Urothelium cell line (cell line): Measurements from ENCODE around the gene FUS.
"Not testable (repeated sequence)": the region's sequence is repeated elsewhere in the genome, so short reads cannot be mapped to it uniquely, and the experiment has no call there.

Experiments
- DNase-seq: peaks from one replicate; pipeline ENCODE4 v3.0.0; 2011; ENCODE audit warnings: low spot score, mixed read lengths
- FAIRE-seq: peaks from 2 replicates; lab custom pipeline; 2011; peaks lifted over from hg19 to GRCh38; lab: Jason Lieb, UNC

FUS gene

DNA sequence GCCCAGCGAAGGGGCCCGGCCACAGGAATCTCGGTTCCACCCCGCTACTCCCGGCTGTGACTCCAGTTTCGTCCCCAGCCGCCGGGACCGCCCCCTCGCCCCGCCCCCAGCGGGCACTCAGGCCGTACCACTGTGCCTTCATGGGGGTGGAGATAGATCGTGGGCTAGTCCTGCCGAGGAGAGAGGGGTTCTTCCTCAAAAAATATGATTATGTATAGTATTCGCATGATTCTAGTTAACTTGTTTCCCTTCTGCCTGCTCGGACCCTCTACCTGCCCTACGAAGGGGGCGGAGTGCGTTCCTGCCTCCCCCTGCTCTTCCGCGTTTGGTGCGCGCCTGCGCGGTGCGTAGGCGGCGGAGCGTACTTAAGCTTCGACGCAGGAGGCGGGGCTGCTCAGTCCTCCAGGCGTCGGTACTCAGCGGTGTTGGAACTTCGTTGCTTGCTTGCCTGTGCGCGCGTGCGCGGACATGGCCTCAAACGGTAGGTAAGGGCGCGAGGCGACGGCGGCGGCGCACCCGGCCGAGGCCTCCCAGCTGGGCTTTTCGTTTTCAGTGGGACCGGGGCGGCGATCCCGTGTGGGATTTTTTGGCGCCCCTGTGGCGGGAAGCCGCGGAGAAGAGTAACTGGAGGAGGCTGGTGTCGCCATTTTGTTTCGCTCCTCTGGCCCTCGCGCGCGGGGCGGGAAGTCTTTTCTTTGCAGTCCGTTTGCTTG, at the start of gene FUS:
TSS of gene FUS (plus strand) at position 393 of the 713 bp plus-strand sequence. CDS start at position 469, 76 bp downstream.
- peak; percentile 42 for FAIRE-seq
- peak; percentile 91 for DNase-seq

DNA sequence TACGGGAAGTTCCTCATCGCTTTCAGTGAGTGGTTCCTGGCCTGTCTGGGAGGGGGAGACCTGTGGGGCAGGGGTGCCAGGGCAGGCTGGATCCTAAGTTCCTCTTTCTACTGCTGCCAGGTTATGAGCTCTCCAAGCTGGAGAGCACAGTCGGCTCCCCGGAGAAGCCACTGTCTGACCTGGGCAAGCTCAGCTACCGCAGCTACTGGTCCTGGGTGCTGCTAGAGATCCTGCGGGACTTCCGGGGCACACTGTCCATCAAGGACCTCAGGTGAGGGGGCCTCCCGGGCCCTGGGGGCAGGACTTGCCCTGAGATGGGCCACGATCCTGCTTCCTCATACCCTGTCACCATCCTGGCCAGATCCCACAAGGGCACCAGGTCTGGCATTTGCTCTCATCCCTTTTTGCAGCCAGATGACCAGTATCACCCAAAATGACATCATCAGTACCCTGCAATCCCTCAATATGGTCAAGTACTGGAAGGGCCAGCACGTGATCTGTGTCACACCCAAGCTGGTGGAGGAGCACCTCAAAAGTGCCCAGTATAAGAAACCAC, 49.5 kb upstream of the FUS start:
- no peak for DNase-seq
- no peak for FAIRE-seq

DNA sequence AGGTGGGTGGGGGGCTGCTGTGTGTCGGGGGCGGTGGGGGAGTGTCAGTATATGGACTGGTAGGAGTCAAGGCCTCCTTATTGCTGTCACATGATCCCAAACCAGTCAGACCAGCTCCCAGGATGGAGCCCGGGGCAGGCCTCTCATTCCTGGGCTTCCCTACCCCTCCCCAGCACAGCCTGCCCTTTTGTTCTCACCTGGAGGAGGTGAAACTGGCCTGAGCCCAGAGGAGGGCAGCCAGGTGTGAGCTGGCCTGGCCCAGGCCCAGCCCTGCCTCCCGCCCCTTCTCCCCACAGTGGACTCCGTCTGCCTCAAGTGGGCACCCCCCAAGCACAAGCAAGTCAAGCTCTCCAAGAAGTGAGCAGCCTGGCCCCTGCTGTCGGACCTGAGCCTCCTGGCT, 49.0 kb upstream of the FUS start:
- no peak for FAIRE-seq

DNA sequence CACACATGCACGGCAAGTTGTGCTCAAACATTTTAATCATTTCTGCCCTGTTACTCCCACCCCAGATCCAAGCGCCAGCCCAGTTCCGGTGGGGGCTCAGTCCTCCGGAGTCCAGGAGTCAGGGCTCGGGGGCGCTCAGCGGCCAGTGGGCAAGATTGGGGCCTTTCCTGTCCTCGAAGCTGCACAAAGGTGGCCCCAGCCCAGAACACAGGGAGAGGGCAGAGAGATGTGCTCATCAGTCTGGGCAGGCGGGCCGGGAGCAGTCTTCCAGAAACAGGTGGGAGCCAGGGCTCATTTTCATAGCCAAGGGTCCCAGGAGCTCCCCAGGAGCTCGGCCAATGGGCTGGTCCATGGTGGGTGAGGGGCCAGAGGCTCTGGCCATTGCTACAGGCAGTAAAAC, 48.5 kb upstream of the FUS start:
- FAIRE-seq (no peak), DNase-seq (no peak)

More for the DNA sequence above, 49.0 kb upstream of the FUS start:
- DNase-seq, result no peak

- FAIRE-seq (no peak), DNase-seq (no peak)
Observed at GRCh38 chr16:31131841-31132271, 48.1 kb upstream of the FUS start.

DNA sequence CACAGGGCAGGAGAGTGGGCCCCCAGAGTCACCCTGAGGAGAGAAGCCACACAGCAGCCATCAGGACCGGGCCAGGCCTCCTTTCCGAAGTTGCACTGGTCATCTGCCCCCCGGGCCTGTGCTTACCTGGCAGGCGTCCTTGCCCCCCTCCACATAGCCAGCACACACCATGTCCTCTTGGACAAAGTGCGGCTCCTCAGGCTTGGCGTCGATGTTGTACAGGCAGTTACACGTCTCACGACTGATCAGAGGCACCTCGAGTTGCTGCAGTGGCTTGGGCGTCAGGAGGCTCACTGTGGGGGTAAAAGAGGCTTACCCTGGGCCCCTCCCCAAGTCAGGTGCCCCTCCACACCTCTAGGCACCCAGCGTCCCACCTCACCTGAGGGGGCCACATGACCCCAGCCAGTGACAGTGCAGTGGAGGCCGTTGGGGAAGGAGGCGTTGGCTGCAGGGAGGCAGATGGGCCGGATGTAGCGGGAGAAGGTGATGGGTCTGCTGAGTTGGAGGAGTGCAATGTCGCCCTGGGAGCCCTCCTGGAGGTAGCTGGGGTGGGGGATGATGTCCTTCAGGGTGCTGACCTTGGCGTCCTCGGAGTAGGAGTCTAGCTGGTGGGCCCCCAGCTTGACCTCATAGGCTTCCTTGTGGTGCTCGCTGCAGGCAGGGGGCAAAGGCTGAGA, 47.5 kb upstream of the FUS start:
- no peak for FAIRE-seq

DNA sequence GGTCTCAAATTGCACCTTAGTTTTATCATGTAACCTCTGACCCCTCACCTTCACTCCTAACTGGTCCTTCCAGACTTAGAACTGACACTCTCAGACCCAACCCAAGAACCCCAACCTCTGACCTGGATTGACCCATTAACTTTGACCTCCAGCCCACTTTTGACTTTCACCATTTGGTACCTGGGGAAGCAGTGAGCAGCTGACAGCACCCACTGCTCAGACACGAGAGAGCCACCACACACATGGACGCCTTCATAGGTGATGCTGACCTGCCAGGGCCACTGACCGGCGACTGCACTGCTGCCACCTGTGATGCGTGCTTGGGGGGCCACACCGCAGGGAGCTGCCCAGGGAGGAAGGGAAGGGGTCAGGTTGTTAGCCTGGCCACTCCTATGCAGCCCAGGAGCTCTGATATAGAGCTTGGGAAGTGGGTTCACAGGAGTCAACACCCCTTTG, 46.9 kb upstream of the FUS start:
- DNase-seq (no peak), FAIRE-seq (no peak)

More for the DNA sequence above, 47.5 kb upstream of the FUS start:
- no peak for DNase-seq

DNA sequence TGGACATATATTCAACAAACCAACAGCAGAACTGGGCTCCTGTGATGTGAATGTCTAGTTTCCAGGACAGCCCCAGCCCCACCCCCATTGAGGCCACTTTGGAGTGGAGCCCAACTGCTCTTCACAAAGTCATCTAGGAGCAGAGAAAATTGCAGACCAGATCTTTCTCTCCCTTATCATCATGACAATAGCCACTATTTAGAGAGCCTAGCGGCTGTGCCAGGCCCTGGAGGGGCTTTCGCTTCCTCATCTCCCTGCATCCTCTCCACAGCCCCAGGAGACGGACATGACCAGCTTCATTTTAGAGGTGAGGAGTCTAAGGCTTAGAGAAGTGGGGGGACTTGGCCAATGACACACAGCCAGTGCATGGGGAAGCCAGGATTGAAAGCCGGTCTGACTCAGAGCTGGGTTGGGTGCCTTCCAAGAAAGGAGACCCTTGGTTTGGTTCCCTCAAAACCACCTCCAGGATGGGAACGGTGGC, 45.8 kb upstream of the FUS start:
- DNase-seq (no peak), FAIRE-seq (no peak)

GRCh38 chr16:31134625-31135534, 45.1 kb upstream of the FUS start:
- FAIRE-seq, result no peak
- no peak for DNase-seq

- FAIRE-seq, result peak; percentile 92
- no peak for DNase-seq
Observed at GRCh38 chr16:31135535-31136286, 44.2 kb upstream of the FUS start, which contains the start of gene PRSS8. Gene PRSS8, minus strand, starts transcription at chr16:31135727. Its CDS starts 229 bp downstream, at chr16:31135498.

GRCh38 chr16:31136287-31136662, 43.7 kb upstream of the FUS start:
- FAIRE-seq (no peak), DNase-seq (no peak)

DNA sequence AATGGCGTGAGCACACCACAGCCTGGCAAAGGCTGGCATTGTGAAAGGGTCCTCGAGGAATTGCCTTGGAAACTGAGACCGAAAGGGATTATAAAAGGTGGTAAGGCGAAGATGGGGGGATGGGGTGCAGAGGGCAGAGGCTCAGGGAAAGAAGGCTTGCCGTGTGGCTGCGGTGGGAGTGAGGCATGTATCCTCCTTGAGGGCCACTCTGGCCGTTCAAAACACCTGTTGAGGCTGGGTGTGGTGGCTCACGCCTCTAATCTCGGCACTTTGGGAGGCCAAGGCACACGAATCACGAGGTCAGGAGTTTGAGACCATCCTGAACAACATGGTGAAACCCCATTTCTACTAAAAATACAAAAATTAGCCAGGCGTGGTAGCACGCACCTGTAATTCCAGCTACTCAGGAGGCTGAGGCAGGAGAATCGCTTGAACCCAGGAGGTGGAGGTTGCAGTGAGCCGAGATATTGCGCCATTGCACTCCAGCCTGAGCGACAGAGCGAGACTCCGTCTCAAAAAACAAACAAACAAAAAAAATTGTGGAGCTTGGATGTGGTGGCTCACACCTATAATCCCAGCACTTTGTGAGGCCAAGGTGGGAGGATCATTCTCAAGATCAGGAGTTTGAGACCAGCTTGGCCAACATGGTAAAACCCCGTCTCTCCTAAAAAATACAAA, 43.0 kb upstream of the FUS start:
- FAIRE-seq, DNase-seq: not testable (repeated sequence)

DNA sequence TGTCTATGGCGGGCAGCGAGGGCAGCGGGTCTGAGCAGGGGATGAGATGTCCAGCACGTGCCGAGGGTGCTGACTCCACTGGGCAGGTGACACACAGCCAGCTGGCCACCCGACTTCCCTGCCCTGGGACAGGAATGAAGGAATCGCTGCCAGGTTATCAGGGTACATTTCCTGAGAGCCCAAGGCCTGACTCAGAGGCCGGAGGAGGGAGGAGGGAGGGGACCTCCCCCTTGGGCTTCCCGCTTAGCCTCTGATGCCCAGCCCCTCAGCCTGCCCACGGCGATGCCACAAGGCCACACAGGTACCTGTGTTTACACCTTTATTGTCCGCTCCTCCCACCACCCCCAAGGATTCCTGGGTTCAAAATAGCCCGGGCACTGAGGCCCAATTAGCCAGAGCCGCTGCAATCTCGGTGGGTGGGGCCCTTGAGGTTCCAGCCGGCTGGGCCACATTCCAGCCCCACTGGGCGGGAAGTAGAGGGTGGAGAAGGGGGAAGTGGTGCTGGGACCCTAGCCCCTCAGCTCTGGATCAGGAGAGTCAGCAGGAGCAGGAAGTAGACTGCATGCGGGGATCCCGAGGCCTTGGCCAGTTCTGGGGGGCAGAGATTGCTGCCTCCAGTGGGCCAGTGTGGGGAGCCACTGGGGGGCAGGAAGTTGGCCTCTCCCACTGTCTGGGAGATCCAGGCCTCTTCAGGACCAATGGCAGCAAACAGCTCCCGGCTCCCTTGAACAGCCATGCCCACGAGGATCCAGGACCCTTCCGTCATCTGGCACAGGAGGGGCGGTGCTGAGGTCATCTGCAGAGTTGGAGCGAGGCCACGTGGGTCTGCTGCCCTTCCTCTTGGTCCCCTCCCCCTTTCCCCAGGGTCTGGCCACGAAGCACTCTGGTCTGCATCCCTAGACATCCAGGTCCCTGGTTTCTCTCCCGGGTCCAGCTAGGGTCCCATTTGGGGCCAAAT, 41.0 kb upstream of the FUS start:
- FAIRE-seq, result peak; percentile 40
- DNase-seq, result peak; percentile 76

- DNase-seq, FAIRE-seq: not testable (repeated sequence)
Observed at GRCh38 chr16:31141071-31141469, 38.9 kb upstream of the FUS start.

- FAIRE-seq (no peak), DNase-seq (no peak)
Observed at GRCh38 chr16:31141489-31142108, 38.3 kb upstream of the FUS start.

- no peak for FAIRE-seq
- peak; percentile 99 for DNase-seq
Observed at GRCh38 chr16:31142109-31143010, 37.6 kb upstream of the FUS start.
